IMR-90 (cell line): ENCODE measurements around the gene WDR70.

Experiments
- CEBPB ChIP-seq: IDR thresholded peaks from 2 replicates; pipeline ENCODE4 v1.6.1; 2012; ENCODE audit warnings: low read depth, low read length, improper control_type of control experiment
- CTCF ChIP-seq: conservative IDR thresholded peaks from 2 replicates; pipeline ENCODE4 v1.5.1; 2012; ENCODE audit warnings: mild to moderate bottlenecking, low read depth, low read length, improper control_type of control experiment
- FOS ChIP-seq: fragments of 150-350 bp; IDR thresholded peaks from 2 replicates; pipeline ENCODE4 v1.6.1; 2016; ENCODE audit warnings: low read depth, low read length
- MAZ ChIP-seq: IDR thresholded peaks from 2 replicates; pipeline ENCODE4 v1.6.1; 2012; ENCODE audit warnings: low read depth, mild to moderate bottlenecking, low read length, improper control_type of control experiment, moderate library complexity, borderline replicate concordance
- MXI1 ChIP-seq: IDR thresholded peaks from 2 replicates; pipeline ENCODE4 v1.6.1; 2012; ENCODE audit warnings: low read depth, mild to moderate bottlenecking, low read length, moderate library complexity, borderline replicate concordance
- NFE2L2 ChIP-seq: fragments of 150-350 bp; IDR thresholded peaks from 2 replicates; pipeline ENCODE4 v1.6.1; 2016; ENCODE audit warnings: low read depth, mild to moderate bottlenecking, low read length
- POLR2A ChIP-seq: IDR thresholded peaks from 2 replicates; pipeline ENCODE4 v1.6.1; 2012; ENCODE audit warnings: mild to moderate bottlenecking, low read depth, low read length
- RAD21 ChIP-seq: IDR thresholded peaks from 2 replicates; pipeline ENCODE4 v1.6.1; 2012; ENCODE audit warnings: low read length, improper control_type of control experiment
- SMC3 ChIP-seq: fragments of 150-350 bp; IDR thresholded peaks from 2 replicates; pipeline ENCODE4 v1.6.1; 2016; ENCODE audit warnings: low read depth, mild to moderate bottlenecking, antibody characterized with exemption, low read length, moderate library complexity
- TF ChIP-seq, protein P1 (sequence below): fragments of 150-350 bp; IDR thresholded peaks from 2 replicates; pipeline ENCODE4 v1.6.1; 2016; ENCODE audit warnings: low read depth, mild to moderate bottlenecking, low read length, moderate library complexity, borderline replicate concordance
- TF ChIP-seq, protein P2 (sequence below): fragments of 150-350 bp; IDR thresholded peaks from 2 replicates; pipeline ENCODE4 v1.6.1; 2017; ENCODE audit warnings: mild to moderate bottlenecking, antibody characterized with exemption, low read length, low read depth

DNA sequence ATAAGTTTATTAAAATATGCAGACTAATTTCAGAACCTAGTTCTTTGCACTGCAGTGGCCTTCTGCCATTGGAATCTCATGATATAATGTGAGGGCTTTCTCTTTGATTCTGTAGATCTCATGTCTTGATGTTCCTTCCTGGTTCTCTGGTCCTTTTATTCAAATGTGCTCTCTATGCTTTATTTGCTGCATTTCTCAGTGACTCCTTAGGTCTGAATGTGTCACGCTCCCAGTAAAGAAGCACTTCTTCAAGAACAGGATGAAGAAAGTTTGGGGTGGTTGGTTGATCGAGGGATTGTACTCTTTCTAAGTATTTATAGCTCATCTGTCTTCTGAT is 338.1 kb downstream of the WDR70 start:
- TF ChIP-seq RAD21, result no peak
- TF ChIP-seq, protein P1, sequence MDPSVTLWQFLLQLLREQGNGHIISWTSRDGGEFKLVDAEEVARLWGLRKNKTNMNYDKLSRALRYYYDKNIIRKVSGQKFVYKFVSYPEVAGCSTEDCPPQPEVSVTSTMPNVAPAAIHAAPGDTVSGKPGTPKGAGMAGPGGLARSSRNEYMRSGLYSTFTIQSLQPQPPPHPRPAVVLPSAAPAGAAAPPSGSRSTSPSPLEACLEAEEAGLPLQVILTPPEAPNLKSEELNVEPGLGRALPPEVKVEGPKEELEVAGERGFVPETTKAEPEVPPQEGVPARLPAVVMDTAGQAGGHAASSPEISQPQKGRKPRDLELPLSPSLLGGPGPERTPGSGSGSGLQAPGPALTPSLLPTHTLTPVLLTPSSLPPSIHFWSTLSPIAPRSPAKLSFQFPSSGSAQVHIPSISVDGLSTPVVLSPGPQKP, result no peak
- TF ChIP-seq FOS, result no peak
- no peak for TF ChIP-seq POLR2A
- no peak for TF ChIP-seq NFE2L2
- TF ChIP-seq CTCF, result no peak
- no peak for TF ChIP-seq SMC3
- TF ChIP-seq MXI1, result no peak
- TF ChIP-seq CEBPB, result no peak
- no peak for TF ChIP-seq MAZ
- TF ChIP-seq, protein P2, sequence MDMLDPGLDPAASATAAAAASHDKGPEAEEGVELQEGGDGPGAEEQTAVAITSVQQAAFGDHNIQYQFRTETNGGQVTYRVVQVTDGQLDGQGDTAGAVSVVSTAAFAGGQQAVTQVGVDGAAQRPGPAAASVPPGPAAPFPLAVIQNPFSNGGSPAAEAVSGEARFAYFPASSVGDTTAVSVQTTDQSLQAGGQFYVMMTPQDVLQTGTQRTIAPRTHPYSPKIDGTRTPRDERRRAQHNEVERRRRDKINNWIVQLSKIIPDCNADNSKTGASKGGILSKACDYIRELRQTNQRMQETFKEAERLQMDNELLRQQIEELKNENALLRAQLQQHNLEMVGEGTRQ, result no peak
